Progenitor cell of endocrine pancreas (in vitro differentiated cells): ENCODE results near the gene KRT27. TPM values are rescaled to one million over a fixed set of nuclear protein-coding genes. Genes with fewer than 3 reads are reported as not detected.

ENCODE experiments used
- DNase-seq: peaks from one replicate; pipeline ENCODE4 v3.0.0; 2021; ENCODE audit warnings: low spot score; ENCODE audit not compliant: unreplicated experiment
- H3K27ac Mint-ChIP-seq: 2 replicates; pipeline ENCODE4 v1.8.0; 2021; ENCODE audit warnings: mild to moderate bottlenecking, moderate library complexity, mixed read lengths
- H3K27me3 Mint-ChIP-seq: 2 replicates; pipeline ENCODE4 v1.8.0; 2021; ENCODE audit warnings: mixed read lengths
- H3K36me3 Mint-ChIP-seq: 2 replicates; pipeline ENCODE4 v1.8.0; 2022; ENCODE audit warnings: mixed read lengths; ENCODE audit not compliant: insufficient read depth
- H3K4me1 Mint-ChIP-seq: 2 replicates; pipeline ENCODE4 v1.8.0; 2021; ENCODE audit warnings: low read depth, mixed read lengths
- H3K4me3 Mint-ChIP-seq: 2 replicates; pipeline ENCODE4 v1.8.0; 2021; ENCODE audit warnings: low read depth, mild to moderate bottlenecking, moderate library complexity, mixed read lengths
- H3K9me3 Mint-ChIP-seq: 2 replicates; pipeline ENCODE4 v1.8.0; 2021; ENCODE audit warnings: low read depth, mixed read lengths
- total RNA-seq: library from RNA; stranded (reverse); gene quantifications from 2 replicates; pipeline ENCODE4 v1.2.1, GENCODE V29; 2021
- TF ChIP-seq, protein P1 (sequence below): fragments of 200-600 bp; sonication (generic); IDR thresholded peaks from one replicate; pipeline ENCODE4 v1.5.0; 2021; ENCODE audit warnings: antibody characterized with exemption, mild to moderate bottlenecking; ENCODE audit not compliant: unreplicated experiment

The KRT27 gene
- total RNA-seq, 1 donor from 2014 or later: not detected

DNA sequence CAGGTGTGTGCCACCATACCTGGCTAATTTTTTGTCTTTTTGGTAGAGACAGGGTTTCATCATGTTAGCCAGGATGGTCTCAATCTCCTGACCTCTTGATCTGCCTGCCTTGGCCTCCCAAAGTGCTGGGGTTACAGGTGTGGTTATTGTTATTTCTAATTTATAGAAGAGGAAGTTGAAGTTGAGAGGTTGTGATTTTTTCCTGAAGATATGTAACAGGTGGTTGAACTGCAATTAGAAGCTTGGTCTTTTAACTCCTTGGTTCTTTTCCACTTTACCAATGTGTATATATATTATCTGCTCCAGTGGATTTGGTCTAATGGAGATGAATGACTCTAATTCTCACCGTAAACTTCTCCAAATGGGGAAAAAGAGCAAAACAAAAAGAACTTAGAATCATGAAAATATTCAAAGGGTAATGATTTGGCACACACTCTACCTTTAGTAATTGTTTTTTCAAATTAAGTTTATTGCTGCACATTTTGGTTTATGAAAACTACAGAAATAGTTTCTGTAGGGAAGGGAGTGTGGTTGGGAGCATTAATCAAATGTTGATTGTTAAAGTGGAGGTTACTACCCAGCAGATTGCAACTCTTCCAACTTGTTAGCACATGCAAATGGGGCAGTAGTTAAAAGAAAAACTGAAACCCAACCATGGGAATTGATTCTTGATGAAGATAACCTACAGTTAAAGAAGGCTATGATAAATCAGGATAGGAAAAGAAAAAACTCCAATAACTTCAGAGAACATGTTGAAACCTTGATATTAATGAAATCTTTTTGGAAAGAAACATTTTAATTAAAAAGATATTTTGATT, 41.9 kb upstream of the KRT27 start:
- H3K27ac Mint-ChIP-seq: no peak overlapping the region
- TF ChIP-seq, protein P1, sequence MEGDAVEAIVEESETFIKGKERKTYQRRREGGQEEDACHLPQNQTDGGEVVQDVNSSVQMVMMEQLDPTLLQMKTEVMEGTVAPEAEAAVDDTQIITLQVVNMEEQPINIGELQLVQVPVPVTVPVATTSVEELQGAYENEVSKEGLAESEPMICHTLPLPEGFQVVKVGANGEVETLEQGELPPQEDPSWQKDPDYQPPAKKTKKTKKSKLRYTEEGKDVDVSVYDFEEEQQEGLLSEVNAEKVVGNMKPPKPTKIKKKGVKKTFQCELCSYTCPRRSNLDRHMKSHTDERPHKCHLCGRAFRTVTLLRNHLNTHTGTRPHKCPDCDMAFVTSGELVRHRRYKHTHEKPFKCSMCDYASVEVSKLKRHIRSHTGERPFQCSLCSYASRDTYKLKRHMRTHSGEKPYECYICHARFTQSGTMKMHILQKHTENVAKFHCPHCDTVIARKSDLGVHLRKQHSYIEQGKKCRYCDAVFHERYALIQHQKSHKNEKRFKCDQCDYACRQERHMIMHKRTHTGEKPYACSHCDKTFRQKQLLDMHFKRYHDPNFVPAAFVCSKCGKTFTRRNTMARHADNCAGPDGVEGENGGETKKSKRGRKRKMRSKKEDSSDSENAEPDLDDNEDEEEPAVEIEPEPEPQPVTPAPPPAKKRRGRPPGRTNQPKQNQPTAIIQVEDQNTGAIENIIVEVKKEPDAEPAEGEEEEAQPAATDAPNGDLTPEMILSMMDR: no peak
- peaks cover 40% of the 10 kb centered on the region for H3K27me3 Mint-ChIP-seq
- no peaks in the 10 kb centered on the region for H3K4me1 Mint-ChIP-seq
- no peaks in the 10 kb centered on the region for H3K9me3 Mint-ChIP-seq
- peaks cover 4% of the 10 kb centered on the region for H3K36me3 Mint-ChIP-seq
- no peak overlapping the region for H3K4me3 Mint-ChIP-seq
- DNase-seq: no peak

DNA sequence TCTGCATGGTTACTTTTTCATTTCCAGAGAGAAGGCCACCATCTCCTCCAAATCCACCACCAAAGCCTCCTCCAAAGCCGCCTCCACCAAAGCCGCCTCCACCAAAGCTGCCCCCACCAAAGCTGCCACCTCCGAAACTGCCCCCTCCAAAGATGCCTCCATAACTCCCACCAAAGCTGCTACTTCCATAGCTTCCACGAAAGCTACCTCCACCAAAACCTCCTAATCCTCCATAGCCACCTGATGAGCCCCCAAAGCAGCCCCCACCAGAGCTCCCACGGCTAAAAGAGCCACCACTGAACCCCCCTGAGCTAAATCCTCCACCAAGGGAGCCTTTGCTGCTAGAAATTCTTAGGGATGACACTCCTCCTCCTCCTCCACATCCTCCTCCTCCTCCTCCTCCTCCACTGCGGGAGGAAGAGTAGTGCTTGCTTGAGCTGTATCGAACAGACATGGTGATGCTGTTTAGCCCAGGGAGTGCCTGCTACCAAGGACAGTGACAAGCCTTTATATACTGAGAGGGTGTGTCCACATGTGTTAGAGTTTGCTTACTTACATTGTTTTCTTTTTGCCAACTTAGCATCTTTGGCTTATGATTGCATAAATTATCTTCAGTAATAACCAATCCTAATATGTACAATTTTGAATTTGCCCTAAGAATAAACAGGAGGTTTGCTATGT, 39.9 kb upstream of the KRT27 start, which contains the start of gene KRT10:
Gene KRT10 (minus strand): TSS at position 483 of the 681 bp plus-strand sequence. CDS start 29 bp downstream, at position 454.
- Mint-ChIP-seq H3K9me3 (no peaks in the 10 kb centered on the region), H3K27me3 (peaks cover 32% of the 10 kb centered on the region), H3K4me1 (peaks cover 1% of the 10 kb centered on the region), H3K27ac (no peak within 1 kb of the TSS), H3K36me3 (peaks cover 7% of the 10 kb centered on the region), H3K4me3 (no peak within 1 kb of the TSS)
- TF ChIP-seq, protein P1: no peak
- DNase-seq: no peak

DNA sequence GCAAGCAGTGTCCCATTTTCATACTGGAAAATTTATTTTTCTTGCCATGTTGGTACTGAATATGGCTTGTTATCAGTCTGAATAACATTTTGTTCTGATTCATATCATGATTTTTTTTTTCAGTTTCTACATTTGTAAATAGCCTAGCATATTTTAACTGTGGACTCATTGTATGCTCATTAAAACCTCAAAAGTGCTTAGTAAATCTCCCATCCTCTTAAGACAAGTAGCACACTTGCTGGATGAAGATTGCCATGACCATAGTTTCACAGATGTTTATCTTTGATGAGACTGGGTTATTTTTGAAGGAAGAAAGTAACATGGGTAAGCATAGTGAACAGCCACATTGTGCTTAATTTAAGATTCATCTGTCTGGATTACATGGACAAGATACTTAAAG, 39.2 kb upstream of the KRT27 start:
- H3K4me1 Mint-ChIP-seq: peaks cover 1% of the 10 kb centered on the region
- TF ChIP-seq, protein P1: no peak
- H3K27ac Mint-ChIP-seq: no peak overlapping the region
- peaks cover 13% of the 10 kb centered on the region for H3K36me3 Mint-ChIP-seq
- H3K4me3 Mint-ChIP-seq: no peak overlapping the region
- H3K27me3 Mint-ChIP-seq: peaks cover 27% of the 10 kb centered on the region
- no peaks in the 10 kb centered on the region for H3K9me3 Mint-ChIP-seq
- no peak for DNase-seq

DNA sequence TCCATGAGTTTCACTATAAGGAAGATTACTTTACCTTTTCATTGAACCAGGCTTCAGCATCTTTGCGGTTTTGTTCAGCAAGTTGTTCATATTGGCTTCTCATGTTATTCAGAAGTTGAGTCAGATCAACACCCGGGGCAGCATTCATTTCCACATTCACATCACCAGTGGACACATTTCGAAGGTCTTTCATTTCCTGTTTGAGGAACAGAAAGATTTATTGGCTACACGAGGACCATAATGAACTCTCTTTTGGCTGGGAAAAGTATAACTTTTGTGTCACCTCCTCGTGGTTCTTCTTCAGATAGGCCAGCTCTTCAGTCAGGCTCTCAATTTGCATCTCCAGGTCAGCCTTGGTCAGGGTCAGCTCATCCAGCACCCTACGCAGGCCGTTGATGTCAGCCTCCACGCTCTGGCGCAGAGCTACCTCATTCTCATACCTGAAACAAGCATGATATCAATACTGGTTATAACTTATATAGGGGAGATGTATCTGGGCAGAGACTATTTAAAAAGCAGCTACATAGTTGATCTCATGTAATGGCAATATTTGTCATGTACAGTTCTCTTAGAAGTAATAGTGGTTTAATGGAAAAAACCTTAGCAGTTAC, 38.0 kb upstream of the KRT27 start:
- peaks cover 14% of the 10 kb centered on the region for H3K36me3 Mint-ChIP-seq
- no peaks in the 10 kb centered on the region for H3K9me3 Mint-ChIP-seq
- peaks cover 16% of the 10 kb centered on the region for H3K27me3 Mint-ChIP-seq
- no peak overlapping the region for H3K27ac Mint-ChIP-seq
- TF ChIP-seq, protein P1: no peak
- H3K4me1 Mint-ChIP-seq: peaks cover 1% of the 10 kb centered on the region
- H3K4me3 Mint-ChIP-seq: peak overlapping the region; percentile 81
- DNase-seq: no peak

DNA sequence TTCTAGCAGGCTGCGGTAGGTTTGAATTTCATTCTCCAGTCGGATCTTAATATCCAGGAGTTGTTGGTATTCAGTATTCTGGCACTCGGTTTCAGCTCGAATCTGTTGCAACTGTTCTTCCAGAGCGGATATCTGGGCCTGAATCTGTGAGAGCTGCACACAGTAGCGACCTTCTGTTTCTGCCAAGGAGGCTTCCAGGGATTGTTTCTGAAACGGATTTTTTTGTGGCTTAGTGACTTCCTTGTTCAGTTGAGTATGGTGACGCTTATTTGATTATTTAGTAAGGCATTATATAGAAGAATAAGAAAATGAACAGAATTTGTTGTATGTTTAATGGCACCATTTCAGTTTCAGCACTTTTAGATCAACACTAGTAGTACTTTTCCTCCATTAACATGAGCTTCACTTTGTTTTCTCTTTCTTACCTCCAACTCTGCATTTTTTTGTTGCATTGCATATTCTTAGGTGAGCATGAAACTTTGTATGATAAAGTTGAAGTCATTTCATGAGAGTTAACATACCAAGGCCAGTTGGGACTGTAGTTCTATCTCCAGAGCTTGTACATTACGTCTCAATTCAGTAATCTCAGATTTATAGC, 37.3 kb upstream of the KRT27 start:
- peak overlapping the region; percentile 81 for H3K4me3 Mint-ChIP-seq
- H3K9me3 Mint-ChIP-seq: no peaks in the 10 kb centered on the region
- TF ChIP-seq, protein P1: no peak
- peaks cover 14% of the 10 kb centered on the region for H3K36me3 Mint-ChIP-seq
- peak overlapping the region; percentile 90 for H3K27ac Mint-ChIP-seq
- H3K27me3 Mint-ChIP-seq: peaks cover 15% of the 10 kb centered on the region
- no peak for DNase-seq
- peaks cover 1% of the 10 kb centered on the region for H3K4me1 Mint-ChIP-seq
